GM21786 (cell line): ENCODE data around the gene GPBP1L1.
"Not testable (repeated sequence)": the region's sequence is repeated elsewhere in the genome, so short reads cannot be mapped to it uniquely, and the experiment has no call there.

Source experiments
- ATAC-seq: cut with Tn5 transposase; IDR thresholded peaks from one replicate; pipeline ENCODE4 v1.9.1; 2021; ENCODE audit not compliant: unreplicated experiment

Gene GPBP1L1

DNA sequence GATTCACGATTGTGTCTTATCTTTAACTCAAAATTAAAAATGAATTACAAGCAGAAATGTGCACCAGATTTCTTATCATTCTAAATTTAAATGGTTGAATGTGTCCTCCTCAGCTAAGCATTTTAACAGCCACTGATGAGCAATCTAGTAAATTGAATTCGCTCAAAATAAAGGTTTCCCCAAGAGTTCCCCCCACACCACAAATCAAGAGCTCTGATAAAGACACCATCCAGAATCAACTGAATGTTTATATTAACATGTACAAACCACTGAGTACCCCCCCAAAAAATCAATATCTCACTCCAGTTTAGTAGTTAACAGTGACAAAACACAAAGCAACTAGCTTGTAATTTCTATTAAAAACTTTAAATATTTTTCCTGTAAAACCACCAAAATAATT is 1.9 kb downstream of the GPBP1L1 start:
- no peak for ATAC-seq

DNA sequence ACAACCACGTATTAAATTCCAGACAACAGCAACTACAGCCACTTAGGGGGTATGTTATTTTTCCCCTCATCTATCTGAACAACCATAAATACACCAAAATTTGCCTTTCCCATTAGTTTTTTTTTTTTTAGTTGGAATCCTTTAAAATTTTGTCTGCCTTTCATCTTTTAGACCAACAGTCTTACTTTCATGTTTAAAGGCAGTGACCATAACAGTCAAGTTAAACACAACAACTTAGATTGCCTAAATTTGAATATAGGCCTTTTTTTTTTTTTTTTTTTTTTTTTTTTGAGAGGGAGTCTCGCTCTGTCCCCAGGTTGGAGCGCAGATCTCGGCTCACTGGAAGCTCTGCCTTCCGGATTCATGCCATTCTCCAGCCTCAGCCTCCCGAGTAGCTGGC is 3.4 kb downstream of the GPBP1L1 start:
- ATAC-seq: no peak

DNA sequence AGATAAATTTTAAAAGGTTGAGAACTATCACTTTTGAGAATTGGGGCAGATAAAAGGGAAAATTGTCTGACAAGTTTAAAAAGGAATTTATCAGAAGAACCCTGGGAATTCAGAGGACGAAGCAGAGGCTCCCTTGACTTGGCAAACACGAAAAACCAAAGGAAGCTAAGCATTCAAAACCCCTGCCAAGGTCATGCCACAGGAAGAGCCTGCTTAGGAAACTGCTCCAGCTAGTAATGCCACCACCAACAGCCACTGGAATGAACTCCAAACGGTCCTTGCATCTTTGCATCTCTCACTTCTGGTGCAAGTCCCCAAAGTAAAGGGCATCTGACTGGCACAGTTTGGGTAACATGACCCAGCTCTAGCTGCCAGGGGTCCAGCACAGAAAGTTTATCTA is 7.2 kb downstream of the GPBP1L1 start:
- no peak for ATAC-seq

DNA sequence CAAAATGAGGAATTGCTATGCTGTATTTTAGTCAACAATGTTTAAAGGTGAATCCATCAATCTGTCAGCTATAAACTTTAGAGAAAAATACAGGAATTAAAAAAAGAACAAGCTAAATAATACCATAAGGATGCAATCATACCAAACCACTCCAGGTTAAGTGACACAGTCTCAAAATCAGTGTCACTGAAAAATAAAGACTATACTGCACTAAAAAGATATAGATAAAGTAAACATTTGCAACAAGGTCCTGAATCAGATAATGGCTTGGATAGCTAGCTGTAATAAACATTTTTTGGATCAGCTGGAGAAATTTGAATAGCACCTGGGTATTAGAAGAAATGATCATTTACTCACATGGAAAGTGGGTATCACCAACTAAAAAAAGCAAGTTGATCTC is 7.8 kb downstream of the GPBP1L1 start:
- no peak for ATAC-seq

DNA sequence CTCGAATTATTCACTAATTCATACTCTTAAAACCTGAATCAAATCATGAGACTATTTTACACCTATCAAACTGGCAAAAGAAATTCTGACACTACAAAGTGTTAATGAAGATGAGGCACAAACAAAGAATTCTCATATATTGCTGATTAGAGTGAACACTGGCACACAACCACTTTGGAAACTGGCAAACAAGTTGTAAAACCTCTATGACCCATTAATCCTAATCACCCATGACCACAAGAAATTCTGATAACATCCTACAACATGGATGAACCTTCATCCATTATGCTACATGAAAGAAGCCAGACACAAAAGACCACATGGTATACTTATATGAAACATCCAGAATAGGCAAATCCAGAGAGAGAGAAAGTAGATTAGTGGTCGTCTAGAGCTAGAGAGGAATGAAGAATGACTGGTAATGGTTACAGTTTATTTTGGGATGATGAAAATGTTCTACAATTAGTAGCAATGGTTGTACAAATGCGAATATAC is 8.5 kb downstream of the GPBP1L1 start:
- no peak for ATAC-seq

DNA sequence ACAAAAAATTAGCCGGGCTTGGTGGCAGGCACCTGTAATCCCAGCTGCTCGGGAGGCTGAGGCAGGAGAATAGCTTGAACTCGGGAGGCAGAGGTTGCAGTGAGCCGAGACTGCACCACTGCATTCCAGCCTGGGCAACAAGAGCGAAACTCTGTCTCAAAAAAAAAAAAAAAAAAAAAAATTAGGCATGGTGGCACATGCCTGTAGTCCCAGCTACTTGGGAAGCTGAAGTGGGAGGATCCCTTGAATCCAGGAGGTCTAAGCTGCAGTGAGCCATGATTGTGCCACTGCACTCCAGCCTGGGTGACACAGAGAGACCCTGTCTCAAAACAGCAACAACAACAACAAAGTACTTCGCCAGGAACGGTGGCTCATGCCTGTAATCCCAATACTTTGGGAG is 9.8 kb downstream of the GPBP1L1 start:
- ATAC-seq: not testable (repeated sequence)

- no peak for ATAC-seq
Observed at GRCh38 chr1:45674478-45674877, 11.9 kb downstream of the GPBP1L1 start.

GRCh38 chr1:45673956-45674355 is 12.4 kb downstream of the GPBP1L1 start:
- no peak for ATAC-seq

- no peak for ATAC-seq
Observed at GRCh38 chr1:45669859-45670655, 16.3 kb downstream of the GPBP1L1 start.

DNA sequence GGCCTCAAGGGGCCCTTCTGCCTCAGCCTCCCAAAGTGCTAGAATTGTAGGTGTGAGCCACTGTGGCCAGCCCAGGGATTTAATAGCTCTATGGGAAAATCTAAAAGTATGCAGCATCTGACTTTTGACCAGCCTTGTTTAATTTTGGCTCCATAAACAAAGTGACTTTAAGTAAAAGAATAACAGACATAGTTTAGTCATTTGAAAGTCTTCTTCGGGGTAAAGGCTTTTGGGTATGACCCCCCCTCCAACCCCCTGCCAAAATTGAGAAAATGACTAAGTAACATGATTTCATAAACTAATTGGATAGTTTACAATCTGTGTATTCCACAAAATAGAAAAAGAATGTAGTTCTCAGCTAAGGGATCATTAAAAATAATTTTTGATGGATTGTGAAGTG is 17.0 kb downstream of the GPBP1L1 start:
- ATAC-seq: no peak

DNA sequence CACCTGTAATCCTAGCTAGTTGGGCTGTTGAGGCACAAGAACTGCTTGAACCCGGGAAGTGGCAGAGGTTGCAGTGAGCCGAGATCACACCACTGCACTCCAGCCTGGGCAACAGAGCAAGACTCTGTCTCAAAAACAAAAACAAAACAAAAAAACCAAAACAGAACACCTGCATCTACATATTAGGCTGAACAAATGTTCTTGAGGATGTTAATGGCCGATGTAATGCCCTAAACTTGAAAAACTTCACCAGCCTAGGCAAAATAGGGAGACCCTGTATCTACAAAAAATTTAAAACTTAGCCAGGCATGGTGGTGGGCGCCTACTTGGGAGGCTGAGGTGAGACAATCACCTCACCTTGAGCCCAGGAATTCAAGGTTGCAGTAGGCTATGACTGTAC is 17.8 kb downstream of the GPBP1L1 start:
- no peak for ATAC-seq

- ATAC-seq: no peak
Observed at GRCh38 chr1:45667321-45668111, 18.8 kb downstream of the GPBP1L1 start.

GRCh38 chr1:45666836-45667235 is 19.5 kb downstream of the GPBP1L1 start:
- no peak for ATAC-seq

- ATAC-seq: no peak
Observed at GRCh38 chr1:45660336-45660735, 26.0 kb downstream of the GPBP1L1 start.

- no peak for ATAC-seq
Observed at GRCh38 chr1:45659222-45659621, 27.1 kb downstream of the GPBP1L1 start.

- no peak for ATAC-seq
Observed at GRCh38 chr1:45658171-45658570, 28.2 kb downstream of the GPBP1L1 start.

DNA sequence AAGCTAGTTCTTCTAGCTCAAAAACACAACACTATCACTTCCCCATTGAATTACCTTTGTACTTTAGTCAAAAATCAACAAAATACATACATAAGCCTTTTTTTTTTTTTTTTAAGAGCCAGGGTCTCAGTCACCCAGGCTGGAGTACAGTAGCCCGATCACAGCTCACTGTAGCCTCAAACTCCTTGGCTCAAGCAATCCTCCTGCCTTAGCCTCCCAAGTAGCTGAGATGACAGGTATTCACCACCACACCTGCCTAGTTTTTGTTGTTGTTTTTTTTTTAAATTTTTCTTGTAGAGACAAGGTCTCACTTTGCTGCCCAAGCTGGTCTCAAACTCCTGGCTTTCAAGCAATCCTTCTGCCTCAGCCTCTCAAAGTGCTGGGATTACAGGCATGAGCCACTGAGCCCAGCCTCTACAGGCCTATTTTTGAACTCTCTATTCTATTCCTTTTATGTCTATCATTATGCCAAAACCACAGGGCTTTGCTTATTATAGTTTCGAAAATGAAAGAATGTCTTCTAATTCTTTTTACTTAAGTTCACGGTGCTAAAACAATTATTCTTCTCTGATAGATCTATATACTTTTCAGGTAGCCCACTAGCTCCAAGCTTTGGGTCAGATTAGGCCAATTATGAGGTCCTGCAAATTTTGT is 29.6 kb downstream of the GPBP1L1 start:
- ATAC-seq: no peak

- ATAC-seq: no peak
Observed at GRCh38 chr1:45654540-45655280, 31.6 kb downstream of the GPBP1L1 start.

DNA sequence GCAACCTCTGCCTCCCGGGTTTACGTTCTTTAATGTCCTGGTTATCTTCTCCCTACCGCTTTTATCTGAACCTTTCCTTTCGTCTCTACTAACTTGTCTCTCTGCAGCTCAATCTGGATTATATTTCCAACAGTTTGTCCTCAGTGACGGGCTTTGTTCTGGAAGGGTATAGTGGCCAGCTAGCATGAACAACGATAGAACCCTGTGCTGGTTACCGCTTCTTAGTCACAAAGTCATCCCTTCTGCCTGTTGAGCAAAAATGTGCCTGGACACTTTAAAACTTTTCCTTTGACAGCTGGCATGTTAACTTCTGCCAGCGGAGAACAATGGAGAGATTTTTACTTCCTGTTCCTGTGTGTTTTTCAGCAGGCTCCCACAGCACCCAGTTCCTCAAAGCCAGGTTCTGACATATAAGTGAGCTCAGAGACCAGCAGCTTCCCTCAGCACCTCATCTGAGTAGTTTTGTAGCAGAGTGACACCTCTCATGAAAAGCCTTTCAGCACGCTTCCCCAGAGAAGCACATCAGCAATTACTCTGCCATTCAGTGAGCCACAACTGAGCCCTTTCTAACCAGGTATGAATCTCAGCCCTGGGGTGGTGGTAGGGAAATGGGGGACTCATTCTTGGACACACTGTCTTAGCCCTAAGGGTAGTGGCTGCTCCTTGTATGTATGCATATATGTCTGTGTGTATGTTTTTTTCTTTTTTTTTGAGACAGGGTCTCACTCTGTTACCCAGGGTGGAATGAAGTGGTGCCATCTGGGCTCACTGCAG is 38.9 kb downstream of the GPBP1L1 start:
- no peak for ATAC-seq

DNA sequence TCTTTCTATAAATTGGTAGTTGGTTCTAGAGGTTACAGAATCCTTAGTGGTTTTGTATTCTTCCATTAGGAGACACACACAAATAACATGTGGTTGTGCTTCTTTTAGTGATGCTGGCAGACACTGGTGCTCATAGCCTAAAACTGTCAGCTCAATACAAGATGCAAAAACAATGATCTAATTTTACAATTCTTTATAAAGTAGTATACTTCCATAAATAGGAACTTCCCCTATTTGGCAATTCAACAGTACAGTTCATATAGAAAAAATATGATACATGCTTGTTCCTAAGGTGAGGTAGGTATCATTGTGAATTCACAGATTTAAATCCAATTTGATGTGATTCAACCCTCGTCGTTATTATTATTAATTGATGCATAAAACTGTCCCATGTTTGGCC is 41.7 kb downstream of the GPBP1L1 start:
- ATAC-seq: no peak
